NCI-H748 (cell line): ENCODE data around the gene CNOT8.

Experiments used
- DNase-seq: peaks from one replicate; lab custom pipeline; 2025; ENCODE audit not compliant: unreplicated experiment; lab: John Stamatoyannopoulos, UW

The CNOT8 gene

DNA sequence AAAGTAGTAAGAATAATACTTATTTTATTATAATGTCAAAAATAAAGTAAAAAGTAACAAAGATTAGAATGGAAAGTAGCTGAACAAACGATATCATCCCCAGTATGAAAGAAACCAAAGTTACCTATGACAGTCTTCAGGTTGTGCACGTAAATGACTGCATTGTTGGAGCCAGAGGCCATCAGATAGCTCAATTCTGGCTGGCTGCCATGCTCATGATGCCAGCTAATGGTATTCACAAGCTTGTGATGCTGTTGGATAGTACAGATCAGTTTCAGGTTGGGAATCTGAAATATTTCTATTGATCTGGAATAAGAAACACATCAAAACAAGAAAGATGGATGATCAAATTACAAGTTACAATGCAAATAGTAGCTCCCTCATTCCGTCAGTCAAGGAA is 58.4 kb downstream of the CNOT8 start:
- DNase-seq: no peak

- no peak for DNase-seq
These were observed 59.3 kb downstream of the CNOT8 start for GRCh38 chr5:154917757-154918156.

DNA sequence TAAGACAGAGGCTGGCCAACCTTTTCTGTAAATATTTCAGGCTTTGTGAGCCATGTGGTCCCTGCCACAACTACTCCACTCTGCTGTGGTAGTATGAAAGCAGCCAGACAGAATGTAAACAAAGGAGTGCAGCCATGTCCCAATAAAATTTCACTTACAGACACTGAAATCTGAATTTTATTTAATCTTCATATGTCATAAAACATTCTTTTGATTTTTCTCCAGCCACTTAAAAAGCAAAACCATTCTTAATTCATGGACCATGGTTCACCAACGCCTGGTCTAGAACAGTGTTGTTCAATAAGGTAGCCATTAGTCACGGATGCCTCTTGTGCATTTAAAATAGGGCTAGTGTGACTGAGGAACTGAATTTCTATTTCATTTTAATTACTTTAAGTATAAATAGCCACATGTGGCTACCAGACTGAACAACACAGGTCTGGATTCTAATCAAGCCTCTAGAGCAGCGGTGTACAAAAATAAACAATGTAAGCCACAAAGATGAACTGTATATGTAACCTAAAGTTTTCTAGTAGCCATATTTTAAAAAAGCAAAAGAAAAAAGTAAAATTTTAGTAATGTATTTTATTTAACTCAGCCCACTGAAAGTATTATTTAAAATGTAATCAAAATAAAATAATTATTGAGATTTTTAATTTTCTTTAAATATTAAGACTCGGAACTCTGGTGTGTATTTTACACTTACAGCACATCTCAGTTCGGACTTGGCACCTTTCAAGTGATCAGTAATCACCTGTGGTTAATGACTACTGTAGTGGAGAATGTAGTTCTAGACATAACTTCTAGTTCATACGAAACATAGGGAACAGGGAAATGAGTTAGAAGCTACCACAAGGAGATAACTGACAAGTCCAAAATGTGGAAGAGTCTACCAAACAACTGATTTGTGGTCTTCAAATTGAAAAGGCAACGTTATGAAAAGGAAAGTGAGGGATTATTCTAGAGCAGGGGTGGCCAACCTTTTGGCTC is 65.3 kb downstream of the CNOT8 start:
- DNase-seq: no peak
